ENCODE measurements around the gene MBD6. TPM values are rescaled to one million over a fixed set of nuclear protein-coding genes. Genes with fewer than 3 reads are reported as not detected.

The MBD6 gene
- total and polyA plus RNA-seq, 2 of the 13 experiments (the other 11 are each of a cell fraction or from before 2014, with no cell fraction given) = 4.1 to 5.9 TPM

GRCh38 chr12:57522011-57522886, at the start of gene MBD6 (continued):
- TF ChIP-seq ZNF710 (CRISPR knock-in tag; IDR thresholded peaks at IDR 0.05; ENCODE audit: borderline replicate concordance) = peak; percentile 67; the same call in 1 of the 2 replicates
- TF ChIP-seq ISL2 (CRISPR knock-in tag; IDR thresholded peaks at IDR 0.05) = peak; percentile 77
- peak; percentile 81; the same call in 1 of the 2 replicates for TF ChIP-seq MTA1 (CRISPR knock-in tag; IDR thresholded peaks at IDR 0.05; ENCODE audit: borderline replicate concordance)
- TF ChIP-seq ZNF550 (CRISPR knock-in tag; IDR thresholded peaks at IDR 0.05; ENCODE audit: borderline replicate concordance) = no peak
- TF ChIP-seq SP4 (CRISPR knock-in tag; IDR thresholded peaks at IDR 0.05) = peak; percentile 55; the same call in 1 of the 2 replicates
- peak; percentile 38 to 52; a peak in 2 of 4 replicates for TF ChIP-seq POLR2A (IDR thresholded peaks at IDR 0.05; ENCODE audit: insufficient read depth in 1 of 2, low read depth in 2 of 2, low read length in 2 of 2)
- peak; percentile 67; the same call in 1 of the 2 replicates for TF ChIP-seq ZNF782 (CRISPR knock-in tag; IDR thresholded peaks at IDR 0.05; ENCODE audit: borderline replicate concordance)
- no peak for TF ChIP-seq ZNF572 (CRISPR knock-in tag; IDR thresholded peaks at IDR 0.05)
- TF ChIP-seq ZNF30 (CRISPR knock-in tag; IDR thresholded peaks at IDR 0.05) = no peak
- no peak for TF ChIP-seq ZBTB37 (CRISPR knock-in tag; IDR thresholded peaks at IDR 0.05)
- TF ChIP-seq, protein P1, sequence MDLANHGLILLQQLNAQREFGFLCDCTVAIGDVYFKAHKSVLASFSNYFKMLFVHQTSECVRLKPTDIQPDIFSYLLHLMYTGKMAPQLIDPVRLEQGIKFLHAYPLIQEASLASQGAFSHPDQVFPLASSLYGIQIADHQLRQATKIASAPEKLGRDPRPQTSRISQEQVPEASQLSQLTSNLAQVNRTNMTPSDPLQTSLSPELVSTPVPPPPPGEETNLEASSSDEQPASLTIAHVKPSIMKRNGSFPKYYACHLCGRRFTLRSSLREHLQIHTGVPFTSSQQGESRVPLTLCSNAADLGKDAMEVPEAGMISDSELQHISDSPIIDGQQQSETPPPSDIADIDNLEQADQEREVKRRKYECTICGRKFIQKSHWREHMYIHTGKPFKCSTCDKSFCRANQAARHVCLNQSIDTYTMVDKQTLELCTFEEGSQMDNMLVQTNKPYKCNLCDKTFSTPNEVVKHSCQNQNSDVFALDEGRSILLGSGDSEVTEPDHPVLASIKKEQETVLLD (CRISPR knock-in tag; IDR thresholded peaks at IDR 0.05; ENCODE audit: low read depth) = peak; percentile 98
- TF ChIP-seq HNRNPUL1 (IDR thresholded peaks at IDR 0.05; ENCODE audit: low read depth, low read length) = no peak
- TF ChIP-seq, protein P2, sequence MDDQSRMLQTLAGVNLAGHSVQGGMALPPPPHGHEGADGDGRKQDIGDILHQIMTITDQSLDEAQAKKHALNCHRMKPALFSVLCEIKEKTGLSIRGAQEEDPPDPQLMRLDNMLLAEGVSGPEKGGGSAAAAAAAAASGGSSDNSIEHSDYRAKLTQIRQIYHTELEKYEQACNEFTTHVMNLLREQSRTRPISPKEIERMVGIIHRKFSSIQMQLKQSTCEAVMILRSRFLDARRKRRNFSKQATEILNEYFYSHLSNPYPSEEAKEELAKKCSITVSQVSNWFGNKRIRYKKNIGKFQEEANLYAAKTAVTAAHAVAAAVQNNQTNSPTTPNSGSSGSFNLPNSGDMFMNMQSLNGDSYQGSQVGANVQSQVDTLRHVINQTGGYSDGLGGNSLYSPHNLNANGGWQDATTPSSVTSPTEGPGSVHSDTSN (CRISPR knock-in tag; IDR thresholded peaks at IDR 0.05; ENCODE audit: borderline replicate concordance) = no peak
- no peak for TF ChIP-seq ZNF619 (CRISPR knock-in tag; IDR thresholded peaks at IDR 0.05)
- TF ChIP-seq ZNF484 (CRISPR knock-in tag; IDR thresholded peaks at IDR 0.05; ENCODE audit: borderline replicate concordance, low read depth) = no peak
- TF ChIP-seq ZFX (CRISPR knock-in tag; IDR thresholded peaks at IDR 0.05; ENCODE audit: low read depth) = peak; percentile 41
- no peak; the same call in 1 of the 2 replicates for TF ChIP-seq PHF20 (CRISPR knock-in tag; IDR thresholded peaks at IDR 0.05)
- peak; percentile 90 for TF ChIP-seq NR2C2 (CRISPR knock-in tag; IDR thresholded peaks at IDR 0.05; ENCODE audit: borderline replicate concordance)
- TF ChIP-seq KLF12 (CRISPR knock-in tag; IDR thresholded peaks at IDR 0.05; ENCODE audit: borderline replicate concordance) = peak; percentile 81
- TF ChIP-seq ZNF343 (CRISPR knock-in tag; IDR thresholded peaks at IDR 0.05) = peak; percentile 88; the same call in 1 of the 2 replicates
- TF ChIP-seq SIN3B (IDR thresholded peaks at IDR 0.05; ENCODE audit: low read length) = no peak
- TF ChIP-seq KDM4B (CRISPR knock-in tag; IDR thresholded peaks at IDR 0.05) = peak; percentile 10; the same call in 1 of the 2 replicates

Measured in HepG2 (cell line).